CD14-positive monocyte (primary cell): ENCODE measurements around the gene PACC1. TPM values are rescaled to one million over a fixed set of nuclear protein-coding genes. Genes with fewer than 3 reads are reported as not detected.
A peak's percentile ranks its signal among the peaks of the same experiment; 100 is the strongest.

Source experiments
- DNase-seq, 3 donors: peaks; one replicate each; pipeline ENCODE4 v3.0.0-alpha.2; 2011 to 2022
- H2AFZ ChIP-seq: 2 replicates; pipeline ENCODE4 v1.6.0; 2012; ENCODE audit warnings: mild to moderate bottlenecking, low read depth, low read length, inconsistent platforms; ENCODE audit not compliant: insufficient read depth, poor library complexity, severe bottlenecking
- H3K27ac ChIP-seq, 2 donors: 1 replicate in 1 of 2; 2 replicates in 1 of 2; pipeline ENCODE4 v1.5.1; 2012 to 2013; ENCODE audit warnings: low read length in 2 of 2, control low read depth in 1 of 2, inconsistent platforms in 1 of 2, low read depth in 1 of 2, mild to moderate bottlenecking in 1 of 2
- H3K27me3 ChIP-seq, 2 donors: one replicate each; pipeline versions ENCODE4 v1.6.0 to v1.6.1; 2011 to 2013; ENCODE audit warnings: low read length in 2 of 2; ENCODE audit not compliant: control insufficient read depth in 2 of 2, insufficient read depth in 2 of 2
- H3K36me3 ChIP-seq, 2 donors: replicated peaks in 1 of 2; 1 replicate in 1 of 2; 2 replicates in 1 of 2; pipeline versions ENCODE4 v1.5.1 to v1.6.1; 2012 to 2013; ENCODE audit warnings: low read length in 2 of 2, control low read depth in 1 of 2, inconsistent platforms in 1 of 2, mild to moderate bottlenecking in 1 of 2; ENCODE audit not compliant: insufficient read depth in 2 of 2, control insufficient read depth in 1 of 2
- H3K4me1 ChIP-seq, 2 donors: 1 replicate in 1 of 2; 2 replicates in 1 of 2; pipeline versions ENCODE4 v1.5.1 to v1.6.1; 2012 to 2013; ENCODE audit warnings: low read length in 2 of 2, control low read depth in 1 of 2, inconsistent platforms in 1 of 2, mild to moderate bottlenecking in 1 of 2, moderate library complexity in 1 of 2; ENCODE audit not compliant: insufficient read depth in 2 of 2, control insufficient read depth in 1 of 2
- H3K4me2 ChIP-seq: replicated peaks from 2 replicates; pipeline ENCODE3; 2012; ENCODE audit warnings: low read length, moderate library complexity, mild to moderate bottlenecking; ENCODE audit not compliant: poor library complexity, severe bottlenecking; ENCODE audit errors: extremely low read depth
- H3K4me3 ChIP-seq, 3 experiments: fragments of 200-600 bp in 1 of 3; sonication (generic) in 1 of 3; replicated peaks in 1 of 3; 1 replicate in 2 of 3; 2 replicates in 1 of 3; pipeline ENCODE4 v1.5.1; 2011 to 2013; ENCODE audit warnings: low read length in 3 of 3, mild to moderate bottlenecking in 3 of 3, control low read depth in 2 of 3, low read depth in 2 of 3, inconsistent platforms in 1 of 3, moderate library complexity in 1 of 3
- H3K79me2 ChIP-seq: 2 replicates; pipeline ENCODE4 v1.6.0; 2012; ENCODE audit warnings: mild to moderate bottlenecking, control low read depth, inconsistent platforms, low read length, moderate library complexity; ENCODE audit not compliant: insufficient read depth
- H3K9ac ChIP-seq: 2 replicates; pipeline ENCODE4 v1.6.0; 2017; ENCODE audit warnings: low read length, mild to moderate bottlenecking; ENCODE audit not compliant: insufficient read depth, poor library complexity, severe bottlenecking
- H3K9me3 ChIP-seq, 2 donors: replicated peaks in 1 of 2; 1 replicate in 1 of 2; 2 replicates in 1 of 2; pipeline versions ENCODE4 v1.5.1 to v1.6.1; 2012 to 2013; ENCODE audit warnings: low read length in 2 of 2, control low read depth in 1 of 2; ENCODE audit not compliant: control insufficient read depth in 1 of 2, insufficient read depth in 1 of 2
- H4K20me1 ChIP-seq: 2 replicates; pipeline ENCODE4 v1.6.0; 2012; ENCODE audit warnings: mild to moderate bottlenecking, low read length, control low read depth, moderate library complexity; ENCODE audit not compliant: insufficient read depth
- H3K27ac Mint-ChIP-seq, 7 donors: one replicate each; pipeline ENCODE4 v1.8.0; 2020; ENCODE audit warnings: mild to moderate bottlenecking in 7 of 7, mixed read lengths in 7 of 7, moderate library complexity in 6 of 7, inconsistent platforms in 2 of 7
- H3K27me3 Mint-ChIP-seq, 3 donors: one replicate each; pipeline ENCODE4 v1.8.0; 2021 to 2022; ENCODE audit warnings: low read depth in 3 of 3, mild to moderate bottlenecking in 3 of 3, mixed read lengths in 3 of 3, moderate library complexity in 3 of 3, inconsistent platforms in 1 of 3
- H3K36me3 Mint-ChIP-seq, 2 donors: one replicate each; pipeline ENCODE4 v1.8.0; 2020; ENCODE audit warnings: mixed read lengths in 2 of 2, inconsistent platforms in 1 of 2, mild to moderate bottlenecking in 1 of 2
- H3K4me1 Mint-ChIP-seq: one replicate; pipeline ENCODE4 v1.8.0; 2020; ENCODE audit warnings: mild to moderate bottlenecking, mixed read lengths
- H3K4me3 Mint-ChIP-seq, 2 donors: one replicate each; pipeline ENCODE4 v1.8.0; 2020; ENCODE audit warnings: mild to moderate bottlenecking in 2 of 2, mixed read lengths in 2 of 2, moderate library complexity in 1 of 2
- H3K9me3 Mint-ChIP-seq, 7 donors: one replicate each; pipeline ENCODE4 v1.8.0; 2020 to 2022; ENCODE audit warnings: mixed read lengths in 7 of 7, mild to moderate bottlenecking in 6 of 7, moderate library complexity in 6 of 7, inconsistent platforms in 2 of 7
- WGBS: methylation state at CpG from one replicate; pipeline ENCODE4 v1.1.5; 2013; ENCODE audit warnings: missing lambda C conversion rate; ENCODE audit not compliant: insufficient coverage; 5-methylcytosine and 5-hydroxymethylcytosine counted together
- intact Hi-C, 2 donors: fragments of 100-400 bp; cut with micrococcal nuclease; formaldehyde crosslinking; loops; one replicate each; pipeline versions ENCODE4 v1.15.0 to v1.15.1; 2023
- polyA plus RNA-seq, 3 donors: library from polyadenylated mRNA; depleted of rRNA in 1 of 3; unstranded in 2 of 3; stranded (reverse) in 1 of 3; fragments of 300-500 nt in 2 of 3; fragments of >200 nt in 1 of 3; fragmentation: Illumina TruSeq in 2 of 3; gene quantifications; 1 replicate in 2 of 3; 2 replicates in 1 of 3; pipeline ENCODE4 v1.2.3, GENCODE V29; 2012 to 2021
- TF ChIP-seq, protein P1 (sequence below): fragments of 200-600 bp; IDR thresholded peaks from one replicate; pipeline ENCODE4 v1.8.0; 2022; ENCODE audit warnings: antibody characterized with exemption, mild to moderate bottlenecking

The PACC1 gene
- polyA plus RNA-seq, 3 donors = 14.0 to 16.6 (median 14.7) TPM

DNA sequence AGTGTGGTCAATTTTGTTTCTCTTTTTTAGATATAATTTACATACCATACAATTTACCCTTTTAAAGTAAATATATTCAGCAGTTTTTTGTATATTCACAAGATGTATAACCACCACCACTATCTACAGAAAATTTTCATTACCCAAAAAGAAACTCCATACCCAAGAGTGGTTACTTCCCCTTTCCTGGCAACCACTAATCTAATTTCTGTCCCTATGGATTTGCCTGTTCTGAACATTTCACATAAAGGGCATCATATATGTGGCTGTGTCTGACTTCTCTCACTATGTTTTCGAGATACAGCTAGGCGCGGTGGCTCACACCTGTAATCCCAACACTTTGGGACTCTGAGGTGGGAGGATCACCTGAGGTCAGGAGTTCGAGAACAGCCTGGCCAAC lies 13.6 kb downstream of the PACC1 start:
- WGBS = no CpG with 5 or more reads among the region's 4 CpGs
- Mint-ChIP-seq H3K36me3 (peaks cover 52 to 66% of the 10 kb centered on the region in 2 donors), H3K27ac (peak overlapping the region in 4 of 7 donors; percentile 37 to 84 (median 50)), H3K4me3 (no peak overlapping the region), H3K4me1 (peaks cover 20% of the 10 kb centered on the region), H3K9me3 (peaks cover 10 to 23% (median 20%) of the 10 kb centered on the region in 7 donors), H3K27me3 (peaks cover 0 to 2% (median 0%) of the 10 kb centered on the region in 3 donors)
- Histone ChIP-seq H2AFZ (no peak overlapping the region), H3K4me1 (peaks cover 3 to 23% of the 10 kb centered on the region in 2 donors), H3K4me2 (no peak overlapping the region), H3K9ac (no peak overlapping the region), H4K20me1 (peaks cover 3% of the 10 kb centered on the region), H3K79me2 (peaks cover 40% of the 10 kb centered on the region), H3K9me3 (peaks cover 9 to 20% of the 10 kb centered on the region in 2 donors), H3K27me3 (no peaks in the 10 kb centered on the region), H3K27ac (no peak overlapping the region), H3K36me3 (peaks cover 24 to 68% of the 10 kb centered on the region in 2 donors), H3K4me3 (no peak overlapping the region)
- TF ChIP-seq, protein P1, sequence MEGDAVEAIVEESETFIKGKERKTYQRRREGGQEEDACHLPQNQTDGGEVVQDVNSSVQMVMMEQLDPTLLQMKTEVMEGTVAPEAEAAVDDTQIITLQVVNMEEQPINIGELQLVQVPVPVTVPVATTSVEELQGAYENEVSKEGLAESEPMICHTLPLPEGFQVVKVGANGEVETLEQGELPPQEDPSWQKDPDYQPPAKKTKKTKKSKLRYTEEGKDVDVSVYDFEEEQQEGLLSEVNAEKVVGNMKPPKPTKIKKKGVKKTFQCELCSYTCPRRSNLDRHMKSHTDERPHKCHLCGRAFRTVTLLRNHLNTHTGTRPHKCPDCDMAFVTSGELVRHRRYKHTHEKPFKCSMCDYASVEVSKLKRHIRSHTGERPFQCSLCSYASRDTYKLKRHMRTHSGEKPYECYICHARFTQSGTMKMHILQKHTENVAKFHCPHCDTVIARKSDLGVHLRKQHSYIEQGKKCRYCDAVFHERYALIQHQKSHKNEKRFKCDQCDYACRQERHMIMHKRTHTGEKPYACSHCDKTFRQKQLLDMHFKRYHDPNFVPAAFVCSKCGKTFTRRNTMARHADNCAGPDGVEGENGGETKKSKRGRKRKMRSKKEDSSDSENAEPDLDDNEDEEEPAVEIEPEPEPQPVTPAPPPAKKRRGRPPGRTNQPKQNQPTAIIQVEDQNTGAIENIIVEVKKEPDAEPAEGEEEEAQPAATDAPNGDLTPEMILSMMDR = no peak
- DNase-seq = no peak
- intact Hi-C loops = no loop called here

DNA sequence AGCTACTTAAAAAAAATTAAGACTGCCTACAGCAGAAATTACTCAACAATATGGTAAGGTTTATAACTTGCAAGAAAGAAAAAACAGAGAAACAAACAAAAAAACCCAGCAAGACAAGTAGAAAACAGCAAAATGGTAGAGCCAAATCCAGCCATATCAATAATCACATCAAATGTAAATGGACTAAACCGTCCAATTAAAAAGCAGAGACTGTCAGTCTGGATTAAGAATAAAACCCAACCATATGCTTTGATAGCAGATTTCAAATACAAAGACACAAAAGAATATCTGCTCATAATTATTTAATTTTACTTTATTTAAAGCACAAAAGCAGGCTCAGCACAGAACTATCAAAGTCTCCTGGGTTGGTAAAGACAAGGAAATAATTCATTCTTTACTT lies 17.5 kb downstream of the PACC1 start:
- Histone ChIP-seq H3K4me2 (no peak overlapping the region), H3K4me3 (no peak overlapping the region), H4K20me1 (peaks cover 3% of the 10 kb centered on the region), H3K9me3 (peaks cover 9 to 21% of the 10 kb centered on the region in 2 donors), H3K36me3 (peaks cover 8 to 41% of the 10 kb centered on the region in 2 donors), H2AFZ (no peak overlapping the region), H3K27ac (no peak overlapping the region), H3K27me3 (no peaks in the 10 kb centered on the region), H3K79me2 (peaks cover 41% of the 10 kb centered on the region), H3K4me1 (peaks cover 2 to 11% of the 10 kb centered on the region in 2 donors), H3K9ac (no peak overlapping the region)
- Mint-ChIP-seq H3K4me1 (peaks cover 9% of the 10 kb centered on the region), H3K4me3 (no peak overlapping the region), H3K27me3 (peaks cover 0 to 2% (median 0%) of the 10 kb centered on the region in 3 donors), H3K27ac (no peak overlapping the region), H3K36me3 (peaks cover 44 to 53% of the 10 kb centered on the region in 2 donors), H3K9me3 (peaks cover 22 to 38% (median 29%) of the 10 kb centered on the region in 7 donors)
- intact Hi-C loops = no loop called here
- WGBS = 100% methylated on average over 1 of the region's 1 CpG
- TF ChIP-seq, protein P1 = no peak
- DNase-seq = no peak
